Left ventricle myocardium superior (tissue), 1 donor: Measurements from ENCODE around the gene CXXC4. TPM values are rescaled to one million over a fixed set of nuclear protein-coding genes. Genes with fewer than 3 reads are reported as not detected.

Source experiments
- ATAC-seq: fragments of 200-7000 bp; cut with Tn5 transposase; one replicate; pipeline ENCODE4 v1.9.1; 2020; ENCODE audit warnings: mild to moderate bottlenecking, moderate library complexity
- DNase-seq: peaks from one replicate; pipeline ENCODE4 v3.0.0-alpha.2; 2020
- intact Hi-C: fragments of 100-400 bp; cut with micrococcal nuclease; formaldehyde crosslinking; loops from one replicate; pipeline ENCODE4 v1.11.0; 2022
- total RNA-seq: library from RNA; stranded (reverse); fragmentation: NEBNext Ultra II Directional; extraction: Animal tissue kit (Norgen Biotek cat#: 25700); gene quantifications from one replicate; pipeline ENCODE4 v1.2.1, GENCODE V29; 2021
- donor health status: DM: no; HTN: yes; CAD: no; lungs with severe emphysema.

CXXC4 gene
- total RNA-seq, 1 donor from 2014 or later = 5.0 TPM

DNA sequence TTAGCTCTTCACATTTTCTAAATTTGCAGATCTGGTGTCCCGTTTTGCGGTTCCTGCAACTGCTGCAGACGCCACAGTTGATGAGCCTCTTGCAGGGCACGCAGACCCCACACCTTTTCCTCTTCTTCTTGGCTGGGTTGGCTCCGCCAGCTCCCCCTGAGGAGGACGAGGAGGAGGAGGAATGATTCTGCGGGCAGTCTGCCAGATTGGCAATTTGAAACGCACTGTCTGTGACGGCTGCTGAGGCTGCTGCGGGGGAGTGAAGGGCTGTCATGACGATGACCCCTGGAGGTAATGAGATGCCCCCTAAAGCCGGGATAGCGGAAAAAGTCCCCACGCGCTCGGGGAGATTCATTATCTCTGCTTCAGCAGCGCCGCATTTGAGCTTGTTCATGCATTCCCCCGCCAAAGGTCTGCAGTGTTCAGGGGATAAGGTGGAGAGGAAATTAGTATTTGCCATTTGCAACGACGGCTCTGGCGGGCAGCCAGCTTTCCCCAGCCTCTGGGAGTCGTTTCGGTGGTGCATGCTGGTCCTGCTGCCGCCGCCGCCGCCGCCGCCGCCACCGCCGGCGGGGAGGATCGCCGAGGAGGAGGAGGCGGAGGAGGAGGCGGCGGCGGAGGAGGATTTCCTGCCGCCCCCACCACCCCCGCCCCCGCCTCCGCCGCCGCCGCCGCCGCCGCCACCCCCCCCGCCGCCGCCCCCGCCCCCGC lies 3.8 kb downstream of the CXXC4 start:
- intact Hi-C loops = no loop called here
- ATAC-seq = peak; percentile 48
- DNase-seq = peak; percentile 87

DNA sequence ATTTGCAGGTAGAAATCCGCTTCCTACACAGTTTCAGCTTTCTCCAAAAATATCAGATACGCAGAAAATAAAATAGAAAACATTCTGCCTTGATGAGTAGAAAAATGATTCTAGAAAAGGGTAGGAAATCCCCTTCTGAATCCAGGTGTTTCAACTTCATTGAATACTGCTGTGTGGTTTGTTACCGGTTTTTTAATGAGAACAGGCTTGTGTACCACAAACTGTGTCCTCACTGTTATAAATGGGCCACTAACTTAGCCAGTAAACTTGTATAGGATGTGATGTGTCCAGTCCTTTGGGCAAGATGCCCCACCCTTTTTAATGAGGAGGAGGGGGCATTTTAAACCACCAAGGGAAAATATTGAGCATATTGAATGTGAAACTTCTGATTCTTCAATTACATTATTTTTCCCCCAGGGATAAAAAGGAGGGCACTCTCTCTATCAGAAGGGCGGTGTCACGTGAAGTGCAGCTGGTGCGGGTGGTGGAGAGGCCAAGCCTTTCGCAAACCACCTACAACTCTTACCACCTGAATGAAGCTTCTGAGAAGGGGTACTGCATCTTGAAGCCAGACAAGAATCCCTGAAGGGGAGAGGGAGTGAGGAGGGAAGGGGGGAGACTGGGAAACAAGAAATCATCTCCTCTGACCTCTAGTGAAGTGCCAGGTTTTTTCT lies 4.5 kb downstream of the CXXC4 start:
- ATAC-seq = peak; percentile 11
- intact Hi-C loops = no loop called here
- peak; percentile 18 for DNase-seq

DNA sequence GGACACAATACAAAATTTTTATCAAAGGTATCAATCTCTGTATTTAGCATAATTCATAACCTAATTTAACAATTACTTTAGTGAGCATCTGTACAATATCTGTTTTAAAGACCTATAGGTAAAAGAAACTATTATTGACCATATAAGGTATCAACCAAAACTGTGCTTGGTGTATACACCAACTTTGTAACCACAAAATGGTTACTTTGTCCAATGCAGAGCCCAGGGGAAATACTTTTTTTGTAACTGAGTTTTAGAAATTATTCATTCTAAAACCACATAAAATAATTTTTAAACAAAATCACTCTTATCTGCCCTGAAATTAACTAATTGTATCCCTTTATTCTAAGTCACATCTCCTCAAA lies 5.0 kb downstream of the CXXC4 start:
- ATAC-seq = no peak
- no peak for DNase-seq
- intact Hi-C loops = no loop called here

DNA sequence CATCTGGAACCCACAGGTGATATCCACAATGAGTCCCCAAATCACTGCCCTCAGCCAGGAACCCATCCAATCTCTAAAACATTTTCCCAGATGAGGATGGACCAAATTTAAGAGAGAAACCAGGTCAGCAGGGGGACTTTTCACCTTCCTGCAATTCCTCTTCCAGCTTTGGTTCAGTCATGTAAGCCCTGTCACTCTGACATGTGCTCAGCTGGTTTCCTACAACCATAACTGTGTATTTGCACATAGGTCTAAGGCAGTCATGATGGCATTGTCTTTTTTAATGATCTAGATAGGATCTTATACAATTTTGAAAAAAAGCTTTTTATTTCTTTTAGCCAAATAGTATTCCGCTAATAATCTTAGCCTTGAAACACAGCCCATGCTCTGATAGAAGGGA lies 6.5 kb downstream of the CXXC4 start:
- ATAC-seq (no peak), DNase-seq (no peak)
- intact Hi-C loops = no loop called here

DNA sequence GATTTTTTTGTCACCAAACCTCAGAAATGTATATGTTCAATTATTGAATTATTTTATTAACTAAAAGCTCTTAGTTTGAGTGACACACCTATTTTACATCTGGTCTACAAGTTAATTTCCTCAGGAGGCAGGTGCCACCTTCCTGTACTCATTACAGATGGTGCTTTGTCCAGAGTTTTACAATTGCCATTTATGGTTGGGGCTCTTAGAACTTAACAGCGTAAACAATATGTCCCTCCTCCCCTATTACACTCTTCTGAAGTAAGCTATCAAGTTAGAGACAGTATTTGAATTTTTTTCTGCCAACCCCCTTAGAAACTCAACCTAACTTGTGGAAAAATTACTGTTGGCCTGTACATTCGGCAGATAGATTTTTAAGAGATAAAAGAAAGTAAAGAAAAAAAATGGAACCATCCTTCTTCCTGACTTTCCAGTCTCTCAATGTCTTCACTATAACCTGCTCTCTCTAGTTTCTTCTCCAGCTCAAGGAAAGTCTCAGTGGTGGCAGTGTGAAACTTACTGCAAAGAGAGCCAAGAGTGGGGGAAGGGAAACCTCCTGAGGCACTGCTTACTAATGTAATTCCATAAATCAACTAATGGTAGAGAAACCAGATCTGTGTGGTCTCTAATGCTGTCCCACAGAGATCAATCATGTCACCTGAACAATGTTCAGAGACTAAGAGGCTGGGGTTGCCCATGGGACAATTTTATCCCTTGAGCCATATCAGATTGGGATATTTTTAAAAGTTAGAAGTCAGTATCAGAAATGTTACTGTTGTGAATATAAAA lies 7.8 kb downstream of the CXXC4 start:
- intact Hi-C loops = no loop called here
- DNase-seq (no peak), ATAC-seq (no peak)

DNA sequence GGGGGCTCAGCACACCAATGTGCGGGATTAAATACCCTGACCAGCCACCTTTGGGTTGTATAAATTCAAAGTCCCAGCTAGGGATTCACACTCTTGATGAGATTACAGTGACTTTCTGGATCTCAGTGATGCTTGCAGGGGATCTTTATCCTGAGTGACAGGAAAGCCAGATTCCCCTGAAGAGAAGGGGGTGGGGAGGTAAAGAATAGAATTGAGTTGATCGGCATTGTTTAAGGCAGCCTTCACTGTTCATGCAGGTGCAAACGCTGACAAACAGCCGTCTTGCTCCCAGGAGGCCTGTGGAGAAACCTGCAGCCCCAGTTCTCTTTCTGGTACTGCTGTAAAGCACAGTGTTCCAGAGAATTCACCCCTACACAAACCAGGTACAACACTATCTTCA lies 19.0 kb downstream of the CXXC4 start:
- ATAC-seq (no peak), DNase-seq (no peak)
- intact Hi-C loops = no loop called here

DNA sequence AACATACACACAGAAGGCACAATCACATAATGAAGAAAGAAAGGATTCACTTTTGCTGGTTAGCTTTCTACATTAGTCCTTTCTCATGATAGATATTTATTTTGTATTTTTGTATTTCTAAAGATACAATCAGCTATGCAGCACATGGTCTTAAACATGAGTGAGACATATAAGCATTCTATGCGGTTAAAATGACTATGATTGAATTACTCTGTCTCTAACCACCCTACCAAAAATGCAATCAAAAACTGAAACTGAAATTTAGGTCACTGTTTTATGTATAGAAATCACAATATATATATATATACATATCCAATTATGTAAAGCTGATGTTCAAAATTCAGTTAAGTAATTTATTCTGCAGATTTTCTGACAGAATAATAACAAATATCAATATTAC lies 21.9 kb downstream of the CXXC4 start:
- DNase-seq (no peak), ATAC-seq (no peak)
- intact Hi-C loops = no loop called here

DNA sequence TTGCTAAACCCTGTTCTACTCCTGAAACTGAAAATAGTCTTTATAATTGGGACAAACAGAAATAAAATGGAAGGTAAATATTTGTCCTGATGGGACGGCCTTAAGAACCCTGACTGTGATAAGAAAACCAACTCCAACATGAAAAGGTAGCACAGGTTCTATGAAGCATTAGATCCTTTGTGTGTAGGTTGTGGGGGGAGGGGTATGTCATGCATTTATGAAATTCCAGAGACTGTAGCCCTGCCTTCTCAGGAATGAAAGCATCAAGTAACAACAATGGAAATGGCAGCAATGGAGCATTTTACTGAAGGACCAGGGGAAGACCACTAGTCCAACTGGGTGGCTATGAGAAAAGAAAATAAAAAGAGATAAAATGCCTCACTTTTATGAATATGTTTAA lies 23.9 kb downstream of the CXXC4 start:
- DNase-seq (no peak), ATAC-seq (no peak)
- intact Hi-C loops = no loop called here

DNA sequence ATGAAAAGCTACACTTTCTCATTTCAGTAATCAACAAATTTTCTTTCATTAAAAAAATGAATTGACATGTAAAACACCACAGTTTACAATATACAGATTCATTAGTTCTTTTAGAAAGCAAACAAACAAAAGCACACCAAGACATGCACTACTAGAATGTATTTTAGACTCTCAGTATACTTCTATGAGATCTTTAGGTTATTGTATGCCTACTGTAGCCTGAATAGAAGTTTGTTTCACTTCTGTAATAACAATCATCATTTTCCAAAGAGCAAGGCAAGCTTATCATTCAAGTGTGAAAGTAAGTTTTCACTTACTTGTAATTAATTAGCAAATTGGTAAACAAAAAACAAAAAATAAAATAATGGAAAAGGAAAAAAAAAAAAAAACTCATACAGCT lies 24.9 kb downstream of the CXXC4 start:
- intact Hi-C loops = no loop called here
- DNase-seq = no peak
- no peak for ATAC-seq

DNA sequence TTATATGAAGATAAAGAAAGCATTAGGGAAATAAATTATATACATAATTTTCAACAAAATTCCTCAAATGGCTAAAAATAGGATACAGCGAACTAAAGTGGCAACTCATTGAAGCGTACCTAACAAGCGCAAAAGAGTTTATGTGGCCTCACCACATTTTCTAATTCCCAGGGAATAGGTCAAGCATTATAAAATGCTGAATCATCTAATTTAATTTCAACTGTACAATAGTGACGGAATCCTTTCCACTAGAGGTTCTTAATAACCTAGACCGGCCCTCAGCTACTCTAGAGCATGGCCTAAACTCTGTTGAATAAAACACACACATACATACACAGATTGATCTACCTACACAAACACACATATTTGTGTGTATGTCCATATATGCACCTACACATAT lies 29.1 kb downstream of the CXXC4 start:
- DNase-seq (no peak), ATAC-seq (no peak)
- intact Hi-C loops = no loop called here

DNA sequence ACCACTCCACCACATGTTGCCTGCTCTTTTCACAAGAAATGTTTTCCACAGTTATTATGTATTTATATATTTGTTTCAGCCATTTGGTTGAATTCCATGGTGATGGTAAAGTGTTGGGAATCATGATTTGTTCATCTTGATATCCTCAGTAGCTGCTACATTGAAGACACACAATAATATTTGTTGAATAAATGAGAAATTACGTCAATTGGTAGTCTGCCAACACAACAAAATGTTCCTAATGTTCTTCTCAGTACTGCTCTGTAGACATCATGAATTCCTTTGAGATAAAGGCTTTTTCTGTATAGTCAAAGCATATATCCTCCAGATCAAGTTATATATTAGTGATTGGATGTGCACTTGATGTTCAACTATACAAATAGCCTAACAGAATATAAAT lies 29.5 kb downstream of the CXXC4 start:
- no peak for ATAC-seq
- intact Hi-C loops = no loop called here

DNA sequence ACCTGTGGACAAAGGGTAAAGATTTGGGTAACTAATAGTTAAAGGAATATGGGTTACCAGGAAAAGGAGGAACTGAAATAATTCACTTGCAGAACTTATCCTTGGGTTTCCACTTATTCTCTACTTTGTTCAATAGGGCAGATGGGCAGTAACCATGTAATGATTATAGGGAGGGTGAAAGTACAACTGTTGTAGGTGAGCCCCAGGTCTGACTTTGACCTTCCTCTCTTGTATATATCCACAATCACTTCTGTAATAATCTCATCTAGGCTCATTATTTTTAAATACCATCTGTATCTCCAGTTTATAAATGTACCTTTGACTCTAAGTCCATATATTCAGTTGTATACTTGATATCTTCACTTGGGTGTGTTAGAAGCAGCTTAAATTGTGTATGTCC lies 32.1 kb downstream of the CXXC4 start:
- DNase-seq (no peak), ATAC-seq (no peak)
- intact Hi-C loops = no loop called here

More for the DNA sequence above, 29.5 kb downstream of the CXXC4 start:
- DNase-seq = no peak

DNA sequence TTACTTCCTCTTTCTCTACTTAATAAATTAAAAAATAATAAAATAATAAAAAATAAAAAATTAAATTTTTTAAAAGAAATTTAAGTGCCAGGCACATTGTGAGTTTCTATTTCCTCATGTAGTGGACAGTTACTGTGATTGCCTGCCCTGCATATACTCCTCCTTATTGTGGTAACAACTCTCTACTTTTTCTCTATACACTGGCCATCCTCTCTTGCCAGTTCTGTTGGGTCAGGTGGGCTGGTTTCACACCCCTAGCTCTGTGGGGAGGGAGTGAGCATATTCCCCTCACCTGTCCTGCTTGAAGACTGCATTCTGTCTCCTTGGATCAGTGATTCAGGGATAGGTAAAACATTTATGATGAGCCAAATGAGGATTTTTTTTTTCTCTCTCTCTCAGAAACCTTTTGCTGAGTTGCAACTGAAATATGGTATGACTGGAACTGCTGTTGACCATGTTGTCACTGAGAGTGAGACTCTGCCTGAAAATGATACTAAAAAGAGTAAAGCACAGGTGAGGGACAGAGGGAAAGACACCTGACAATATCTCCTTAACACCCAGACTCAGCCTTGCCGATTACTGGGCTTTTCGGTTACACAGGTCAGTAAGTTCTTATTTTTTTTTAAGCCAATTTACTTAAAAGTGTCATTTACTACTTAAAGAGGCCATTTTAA lies 37.2 kb downstream of the CXXC4 start:
- DNase-seq (no peak), ATAC-seq (no peak)
- intact Hi-C loops = no loop called here

DNA sequence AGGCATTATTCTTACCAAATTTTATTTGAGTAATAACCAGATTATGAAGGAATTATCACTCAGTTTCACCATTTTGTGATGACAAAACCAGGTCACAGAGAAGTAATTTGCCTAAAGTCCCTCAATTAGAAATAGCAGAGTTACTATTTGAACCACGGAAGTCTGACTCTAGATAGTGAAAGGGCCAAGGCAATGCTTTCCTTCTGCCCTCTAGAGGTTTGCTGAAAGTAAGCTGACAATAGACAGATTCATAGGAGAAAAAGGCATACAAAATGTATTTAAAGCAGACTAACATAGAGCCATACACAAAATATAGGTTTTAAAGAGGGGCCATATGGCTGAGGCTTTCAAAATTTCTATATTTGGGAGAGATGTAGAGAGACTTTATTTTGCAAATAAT lies 43.1 kb downstream of the CXXC4 start:
- peak; percentile 51 for ATAC-seq

DNA sequence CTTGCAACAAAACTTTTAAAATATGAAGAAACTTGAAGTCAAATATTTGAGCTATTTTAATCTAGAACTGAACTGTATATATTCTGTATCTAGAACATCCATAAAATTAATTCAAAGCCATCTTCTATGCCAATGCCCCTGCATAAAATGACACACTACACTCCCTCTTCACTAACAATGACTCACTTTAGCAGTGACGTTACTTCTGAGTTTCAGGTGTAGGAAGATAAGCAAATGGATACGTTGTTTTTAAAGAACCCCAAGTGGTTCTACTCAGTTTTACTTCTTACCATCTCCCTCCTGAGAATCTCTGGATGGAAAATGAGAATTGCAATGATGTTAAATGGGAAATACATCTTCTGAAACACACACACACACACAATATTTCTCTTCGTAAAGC lies 45.2 kb downstream of the CXXC4 start:
- intact Hi-C loops = no loop called here
- DNase-seq (no peak), ATAC-seq (no peak)

More for the DNA sequence above, 43.1 kb downstream of the CXXC4 start:
- intact Hi-C loops = no loop called here
- no peak for DNase-seq

DNA sequence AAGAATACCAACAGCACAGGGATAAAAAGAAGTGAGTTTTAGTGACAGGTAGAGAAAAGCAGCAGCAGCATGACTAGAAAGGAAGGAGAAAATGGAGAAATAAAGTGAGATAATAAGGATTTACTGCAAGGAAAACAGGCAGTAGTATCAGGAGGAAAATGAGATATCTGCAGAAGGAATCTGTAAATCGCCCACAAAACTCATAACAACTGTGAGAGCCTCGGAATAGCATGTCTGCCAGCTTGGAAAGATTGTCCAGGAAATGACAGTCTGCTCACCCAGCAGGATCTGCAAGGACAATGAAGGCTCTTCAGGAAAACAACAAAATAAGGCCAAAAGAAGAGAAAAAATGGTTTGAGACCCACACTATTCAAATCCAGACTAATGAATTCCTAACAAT lies 47.4 kb downstream of the CXXC4 start:
- DNase-seq = no peak
- ATAC-seq = no peak
- intact Hi-C loops = no loop called here

DNA sequence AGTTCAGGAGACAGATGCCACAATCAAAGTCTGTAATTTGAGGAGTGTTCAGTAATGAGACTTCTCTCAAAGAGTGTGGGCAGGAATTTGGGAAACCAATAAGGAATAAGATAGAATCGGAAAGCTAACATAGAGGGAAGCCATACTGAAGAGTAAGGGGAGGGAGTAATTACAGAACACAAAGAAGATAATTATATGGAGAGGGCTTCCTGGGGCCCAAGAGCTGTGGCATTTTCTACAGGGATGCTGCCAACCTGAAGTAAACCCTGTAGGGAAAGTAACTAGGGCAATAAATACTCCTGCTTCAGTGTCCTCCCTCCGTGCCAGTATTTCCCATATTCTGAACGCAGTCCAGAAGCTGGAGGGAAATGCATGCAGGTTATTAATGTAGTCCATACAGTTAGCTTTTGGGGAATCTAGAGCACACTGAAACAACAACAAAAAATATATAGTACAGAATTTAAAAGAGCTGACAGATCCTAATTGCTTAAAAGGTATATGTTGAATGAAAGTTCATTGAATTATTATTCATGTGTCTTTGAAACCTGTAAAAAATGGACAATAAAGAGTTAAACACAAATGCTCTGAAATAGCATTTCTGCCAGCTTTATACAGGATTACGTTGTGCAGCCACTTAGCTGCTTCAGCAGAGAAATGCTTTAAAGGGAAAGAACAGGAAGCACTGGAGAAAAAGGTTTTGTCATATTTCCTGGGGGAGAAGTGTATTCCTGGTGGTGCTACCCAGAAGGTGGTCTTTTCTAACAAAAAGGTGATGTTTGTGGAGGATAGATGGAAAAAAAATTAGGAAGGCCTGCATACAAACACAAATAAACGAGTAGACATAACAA lies 48.0 kb downstream of the CXXC4 start:
- DNase-seq (no peak), ATAC-seq (no peak)
- intact Hi-C loops = no loop called here

DNA sequence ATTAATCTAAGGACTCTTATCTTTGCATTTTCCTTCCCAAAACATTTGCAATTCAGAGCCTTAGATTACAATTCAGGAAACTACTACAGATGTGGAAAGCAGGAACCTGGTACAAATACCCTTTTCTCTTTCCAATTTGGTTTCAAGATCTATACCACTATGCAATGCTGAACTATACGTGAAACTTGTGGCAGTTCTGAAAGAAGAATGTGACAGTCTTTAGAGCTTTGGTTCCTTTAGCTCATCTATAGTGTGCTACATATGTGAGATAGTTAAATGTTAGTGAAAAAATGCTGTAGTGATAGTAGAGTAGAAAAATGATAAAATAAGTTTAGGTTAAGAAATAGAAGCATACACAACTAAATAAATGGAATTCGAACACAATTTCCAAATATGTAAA lies 50.0 kb downstream of the CXXC4 start:
- intact Hi-C loops = no loop called here
- no peak for DNase-seq

DNA sequence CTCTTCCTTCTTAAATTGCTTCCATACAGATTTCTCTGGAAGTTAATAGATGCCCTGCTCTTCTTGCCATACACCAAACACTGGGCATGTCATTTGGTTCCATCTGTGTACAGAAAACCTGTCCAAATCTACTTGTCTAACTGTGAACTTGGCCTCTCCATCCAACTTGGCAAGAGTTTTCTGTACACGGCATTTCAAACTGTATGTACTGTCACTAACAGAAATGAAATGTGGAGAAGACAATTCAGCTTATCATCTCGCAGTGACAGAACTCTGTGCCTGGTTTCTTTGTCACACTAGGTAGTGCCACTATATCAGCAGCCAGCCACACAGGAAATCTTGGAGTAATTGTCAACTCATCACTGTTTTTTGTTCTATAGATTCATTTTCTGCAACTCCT lies 58.2 kb downstream of the CXXC4 start:
- DNase-seq (no peak), ATAC-seq (peak; percentile 93)
- intact Hi-C loops = no loop called here

More for the DNA sequence above, 50.0 kb downstream of the CXXC4 start:
- ATAC-seq = no peak
